LHCN-M2 (cell line): ENCODE data around the gene CTNNA1. TPM values are rescaled to one million over a fixed set of nuclear protein-coding genes. Genes with fewer than 3 reads are reported as not detected.
"Not testable (repeated sequence)": the region's sequence is repeated elsewhere in the genome, so short reads cannot be mapped to it uniquely, and the experiment has no call there.

Experiments used
- DNase-seq: peaks from one replicate; pipeline ENCODE4 v3.0.0-alpha.2; 2012; ENCODE audit warnings: low read depth
- total RNA-seq: library from RNA; depleted of rRNA; stranded (reverse); fragments of >200 nt; gene quantifications from 2 replicates; pipeline ENCODE4 v1.2.3, GENCODE V29; 2014

The CTNNA1 gene
- total RNA-seq, 1 experiment from 2014 or later: 232 TPM

DNA sequence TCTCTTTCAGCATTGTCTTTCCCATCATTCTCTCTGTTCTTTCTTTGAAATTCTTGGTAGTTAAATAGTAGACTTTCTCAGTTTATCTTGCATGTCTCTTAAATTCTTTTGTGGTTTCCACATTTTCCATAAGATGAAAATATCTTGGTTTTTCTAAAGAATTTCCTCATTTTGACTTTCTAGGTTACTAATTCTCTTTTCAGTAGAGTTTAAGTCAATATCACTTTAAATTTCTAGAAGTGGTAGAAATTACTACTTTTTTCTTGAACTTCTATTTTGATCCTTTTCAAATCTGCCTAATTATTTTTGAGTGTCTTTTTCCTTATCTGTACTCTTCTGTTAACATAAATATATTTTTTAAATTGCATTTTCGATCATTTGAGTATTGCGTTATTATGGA lies 145.5 kb downstream of the CTNNA1 start:
- no peak for DNase-seq

DNA sequence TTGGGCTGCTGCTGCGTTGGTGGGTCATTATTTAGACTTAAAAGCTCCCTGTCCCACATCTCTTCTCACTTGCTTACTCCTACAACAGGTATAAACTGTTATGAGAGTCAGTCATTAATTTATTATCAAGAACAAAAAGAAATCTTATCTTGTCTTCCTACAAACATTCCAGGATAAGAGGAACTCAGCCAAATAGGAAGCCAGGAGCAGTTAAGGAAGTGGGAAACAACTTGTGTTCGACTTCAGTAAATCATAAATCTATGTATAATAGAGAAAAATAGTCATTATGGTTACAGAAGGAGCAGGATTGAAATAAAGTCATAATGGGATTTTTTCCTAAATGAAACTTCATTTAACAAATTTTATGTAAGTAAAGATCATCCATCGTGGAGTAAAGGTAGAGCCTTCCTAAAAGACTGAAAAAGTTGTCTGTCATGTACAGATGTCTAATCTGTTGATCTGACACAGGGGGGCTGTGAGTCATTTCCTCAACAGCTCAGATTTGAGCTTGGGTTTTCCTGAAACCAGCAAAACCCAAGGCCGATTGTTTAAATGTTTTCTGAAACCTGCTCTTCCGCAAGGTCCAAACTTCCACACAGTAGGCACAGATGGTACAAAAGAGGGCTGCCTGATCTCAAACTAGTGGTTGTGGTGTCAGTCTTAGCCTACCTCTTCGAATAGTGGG lies 147.2 kb downstream of the CTNNA1 start:
- peak; percentile 58 for DNase-seq

GRCh38 chr5:138901716-138902115 lies 148.5 kb downstream of the CTNNA1 start:
- DNase-seq: no peak

- no peak for DNase-seq
These were observed 150.0 kb downstream of the CTNNA1 start for GRCh38 chr5:138903130-138903775.

GRCh38 chr5:138905541-138905940 lies 152.3 kb downstream of the CTNNA1 start:
- DNase-seq: peak; percentile 61

GRCh38 chr5:138909734-138910133 lies 156.5 kb downstream of the CTNNA1 start:
- no peak for DNase-seq

DNA sequence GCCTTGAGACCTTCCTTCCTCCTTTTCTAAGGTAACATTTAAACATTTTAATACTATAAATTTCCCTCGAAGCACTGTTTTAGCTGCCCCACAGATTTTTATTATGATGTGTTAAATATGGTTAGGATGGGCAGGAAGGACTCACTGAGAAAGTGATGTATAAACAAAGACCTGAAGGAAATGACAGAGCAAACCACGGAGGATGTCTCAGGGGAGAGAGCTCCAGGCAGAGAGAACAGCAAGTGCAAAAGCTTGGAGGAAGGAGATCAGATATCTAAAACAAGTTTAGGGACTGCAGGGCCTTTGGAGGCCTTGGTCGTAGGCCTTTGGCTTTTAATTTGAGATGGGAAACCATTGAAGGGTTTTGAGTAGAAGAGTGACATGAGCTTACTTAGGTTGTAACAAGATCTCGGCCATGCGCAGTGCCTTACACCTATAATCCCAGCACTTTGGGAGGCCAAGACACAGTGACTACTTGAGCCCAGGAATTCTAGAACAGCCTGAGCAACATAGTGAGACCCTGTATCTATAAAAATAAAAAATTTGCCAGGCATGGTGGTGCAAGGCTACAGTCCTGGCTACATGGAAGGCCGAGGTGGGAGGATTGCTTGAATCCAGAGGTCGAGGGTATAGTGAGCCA lies 157.4 kb downstream of the CTNNA1 start:
- DNase-seq: peak; percentile 59

- DNase-seq: no peak
These were observed 158.2 kb downstream of the CTNNA1 start for GRCh38 chr5:138911441-138911840.

GRCh38 chr5:138912093-138912492 lies 158.9 kb downstream of the CTNNA1 start:
- DNase-seq: no peak

- DNase-seq: no peak
These were observed 160.5 kb downstream of the CTNNA1 start for GRCh38 chr5:138913773-138914172.

DNA sequence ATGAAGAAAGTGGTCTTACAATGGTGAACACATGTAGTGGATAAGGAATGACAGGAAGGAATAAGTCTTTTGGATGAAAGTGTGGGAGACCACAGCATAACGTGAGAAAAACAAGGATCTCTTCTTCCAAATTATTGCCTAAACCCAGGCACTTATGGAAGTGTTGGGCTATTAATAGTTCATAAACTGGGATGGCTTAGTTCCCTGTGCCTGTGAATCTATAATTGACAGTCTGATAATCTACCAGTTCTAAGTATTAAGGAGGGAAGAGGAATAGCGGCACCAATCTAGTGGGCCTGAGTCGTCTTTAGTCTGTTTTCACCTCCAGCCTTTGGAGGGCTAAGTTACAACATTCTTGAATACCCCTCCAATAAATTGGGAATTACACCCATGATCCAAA lies 161.1 kb downstream of the CTNNA1 start:
- no peak for DNase-seq

GRCh38 chr5:138918686-138919085 lies 165.5 kb downstream of the CTNNA1 start:
- no peak for DNase-seq

GRCh38 chr5:138920181-138920580 lies 167.0 kb downstream of the CTNNA1 start:
- DNase-seq: no peak

DNA sequence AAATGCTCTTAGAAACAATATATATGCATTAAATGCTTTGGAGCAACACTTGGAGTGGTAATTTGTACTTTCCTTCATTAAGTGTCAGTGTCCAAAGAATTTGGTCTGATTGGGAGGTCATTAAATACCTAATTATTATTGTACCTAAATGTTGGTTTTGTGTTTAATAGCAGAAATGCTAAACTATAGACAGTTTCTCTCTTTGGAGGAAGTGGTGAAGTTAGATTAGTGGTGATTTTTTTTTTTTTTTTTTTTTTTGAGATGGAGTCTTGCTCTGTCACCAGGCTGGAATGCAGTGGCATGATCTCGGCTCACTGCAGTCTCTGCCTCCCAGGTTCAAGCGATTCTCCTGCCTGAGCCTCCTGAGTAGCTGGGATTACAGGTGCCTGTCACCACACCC lies 168.1 kb downstream of the CTNNA1 start:
- not testable (repeated sequence) for DNase-seq

- DNase-seq: no peak
These were observed 169.3 kb downstream of the CTNNA1 start for GRCh38 chr5:138922494-138922893.

DNA sequence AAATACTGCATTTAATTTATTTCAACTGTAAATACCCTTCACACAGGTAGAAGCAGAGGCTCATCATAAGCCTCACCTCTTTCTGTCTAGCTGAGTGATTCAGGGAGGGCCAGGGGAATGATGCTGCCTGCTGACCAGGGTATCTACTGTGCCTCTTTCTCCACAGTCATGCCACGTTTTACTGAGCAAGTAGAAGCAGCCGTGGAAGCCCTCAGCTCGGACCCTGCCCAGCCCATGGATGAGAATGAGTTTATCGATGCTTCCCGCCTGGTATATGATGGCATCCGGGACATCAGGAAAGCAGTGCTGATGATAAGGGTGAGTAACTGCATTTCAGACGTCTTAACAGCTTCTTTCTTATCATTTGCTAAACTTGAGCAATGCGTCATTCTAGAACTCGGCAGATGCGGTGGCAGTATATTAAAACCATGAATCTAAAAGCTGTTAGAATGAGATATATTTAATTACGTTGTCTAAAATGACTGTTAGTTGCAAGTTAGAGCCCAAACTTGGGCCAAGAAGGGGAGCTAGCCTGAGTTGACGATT lies 171.9 kb downstream of the CTNNA1 start:
- no peak for DNase-seq

GRCh38 chr5:138926257-138926656 lies 173.0 kb downstream of the CTNNA1 start:
- no peak for DNase-seq

- DNase-seq: no peak
These were observed 173.6 kb downstream of the CTNNA1 start for GRCh38 chr5:138926688-138927448.

- DNase-seq: no peak
These were observed 174.3 kb downstream of the CTNNA1 start for GRCh38 chr5:138927544-138927943.

DNA sequence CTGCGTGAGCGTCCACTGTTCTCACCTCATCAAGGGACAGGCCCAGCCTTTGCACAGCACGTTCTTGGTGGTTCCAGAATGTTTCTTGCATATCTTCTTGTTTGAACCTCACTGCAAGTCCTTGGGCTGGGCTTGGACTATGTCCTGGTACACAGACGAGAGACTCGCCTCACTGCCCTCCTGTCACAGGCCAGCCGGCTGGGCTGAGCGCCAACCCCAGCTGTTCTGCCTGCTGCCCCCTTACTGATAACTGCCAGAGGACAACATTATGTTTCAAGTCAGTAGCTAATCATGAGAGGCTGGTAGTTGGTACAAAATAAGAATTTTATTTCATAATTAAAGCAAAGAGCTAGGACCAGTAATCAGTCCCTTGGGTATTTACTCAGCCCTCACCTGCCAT lies 174.8 kb downstream of the CTNNA1 start:
- DNase-seq: peak; percentile 32

- DNase-seq: no peak
These were observed 176.3 kb downstream of the CTNNA1 start for GRCh38 chr5:138929571-138929955.
